ENCODE data around the gene RAB19.

The RAB19 gene

GRCh38 chr7:140390034-140390433, 13.8 kb upstream of the RAB19 start:
- DNase-seq (ENCODE audit: low read depth) = no peak
- no peak for TF ChIP-seq CTCF (conservative IDR thresholded peaks at IDR 0.05; ENCODE audit: low read depth, low read length)
- H3K4me3 ChIP-seq (ENCODE audit: low read depth, low read length) = no peak overlapping the region

- no peak for TF ChIP-seq CTCF (conservative IDR thresholded peaks at IDR 0.05; ENCODE audit: low read depth, low read length)
- DNase-seq (ENCODE audit: low read depth) = peak; percentile 69
- H3K4me3 ChIP-seq (ENCODE audit: low read depth, low read length) = no peak overlapping the region
Measured at GRCh38 chr7:140390466-140391190, 13.2 kb upstream of the RAB19 start.

GRCh38 chr7:140391634-140392033, 12.2 kb upstream of the RAB19 start:
- no peak for TF ChIP-seq CTCF (conservative IDR thresholded peaks at IDR 0.05; ENCODE audit: low read depth, low read length)
- DNase-seq (ENCODE audit: low read depth) = no peak
- no peak overlapping the region for H3K4me3 ChIP-seq (ENCODE audit: low read depth, low read length)

- H3K4me3 ChIP-seq (ENCODE audit: low read depth, low read length) = no peak overlapping the region
- TF ChIP-seq CTCF (conservative IDR thresholded peaks at IDR 0.05; ENCODE audit: low read depth, low read length) = no peak
- DNase-seq (ENCODE audit: low read depth) = no peak
Measured at GRCh38 chr7:140393756-140394306, 10.0 kb upstream of the RAB19 start.

GRCh38 chr7:140397784-140398750, 5.8 kb upstream of the RAB19 start, which contains the start of gene SLC37A3:
TSS of gene SLC37A3 (minus strand) at chr7:140398530. CDS start at chr7:140382526, 16,004 bp downstream.
- TF ChIP-seq CTCF (conservative IDR thresholded peaks at IDR 0.05; ENCODE audit: low read depth, low read length) = no peak
- peak within 1 kb of the TSS; percentile 92 for H3K4me3 ChIP-seq (ENCODE audit: low read depth, low read length)
- peak; percentile 77 for DNase-seq (ENCODE audit: low read depth)

- no peak for DNase-seq (ENCODE audit: low read depth)
- TF ChIP-seq CTCF (conservative IDR thresholded peaks at IDR 0.05; ENCODE audit: low read depth, low read length) = no peak
- no peak overlapping the region for H3K4me3 ChIP-seq (ENCODE audit: low read depth, low read length)
Measured at GRCh38 chr7:140398821-140399220, 5.0 kb upstream of the RAB19 start.
